RWPE1 (cell line): ENCODE data around the gene HIVEP1.

ENCODE experiments used
- CTCF ChIA-PET: fragments of 350-600 bp; sonication (Branson Sonifier 250); formaldehyde crosslinking; extraction: SDS; loops from one replicate; lab custom pipeline; 2021; lab: Yijun Ruan, JAX
- POLR2A ChIA-PET: fragments of 400-600 bp; formaldehyde crosslinking; extraction: SDS; loops from one replicate; lab custom pipeline; 2020; ENCODE audit warnings: antibody characterized with exemption; ENCODE audit not compliant: low non-redundant PET; lab: Yijun Ruan, JAX
- DNase-seq: peaks from one replicate; pipeline ENCODE4 v3.0.0; 2012; ENCODE audit warnings: low spot score
- H3K27ac ChIP-seq: fragments of 450-650 bp; 2 replicates; pipeline ENCODE4 v1.5.1; 2017
- TF ChIP-seq, protein P1 (sequence below): fragments of 450-650 bp; conservative IDR thresholded peaks from 2 replicates; pipeline ENCODE4 v1.5.1; 2017; ENCODE audit warnings: low read depth, mild to moderate bottlenecking

Gene HIVEP1

DNA sequence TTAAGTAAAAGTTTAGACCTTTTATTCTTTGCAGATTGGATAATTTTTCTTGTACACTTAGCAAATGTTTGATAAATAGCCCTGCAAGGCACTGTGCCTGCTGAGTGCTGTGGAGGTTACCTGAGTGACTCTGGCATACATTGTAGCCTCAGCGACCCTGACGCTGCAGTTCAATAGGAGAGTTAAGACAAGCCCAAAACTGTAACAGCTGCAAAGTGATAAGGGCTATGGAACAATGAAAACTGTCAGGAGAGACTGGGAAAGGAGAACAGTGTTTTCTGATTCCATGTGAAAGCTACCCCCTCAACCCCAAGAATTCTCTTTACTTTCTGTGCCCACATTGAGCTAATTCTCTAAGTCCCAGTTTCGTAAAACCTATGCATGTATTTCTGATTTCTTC is 22.2 kb downstream of the HIVEP1 start:
- TF ChIP-seq, protein P1, sequence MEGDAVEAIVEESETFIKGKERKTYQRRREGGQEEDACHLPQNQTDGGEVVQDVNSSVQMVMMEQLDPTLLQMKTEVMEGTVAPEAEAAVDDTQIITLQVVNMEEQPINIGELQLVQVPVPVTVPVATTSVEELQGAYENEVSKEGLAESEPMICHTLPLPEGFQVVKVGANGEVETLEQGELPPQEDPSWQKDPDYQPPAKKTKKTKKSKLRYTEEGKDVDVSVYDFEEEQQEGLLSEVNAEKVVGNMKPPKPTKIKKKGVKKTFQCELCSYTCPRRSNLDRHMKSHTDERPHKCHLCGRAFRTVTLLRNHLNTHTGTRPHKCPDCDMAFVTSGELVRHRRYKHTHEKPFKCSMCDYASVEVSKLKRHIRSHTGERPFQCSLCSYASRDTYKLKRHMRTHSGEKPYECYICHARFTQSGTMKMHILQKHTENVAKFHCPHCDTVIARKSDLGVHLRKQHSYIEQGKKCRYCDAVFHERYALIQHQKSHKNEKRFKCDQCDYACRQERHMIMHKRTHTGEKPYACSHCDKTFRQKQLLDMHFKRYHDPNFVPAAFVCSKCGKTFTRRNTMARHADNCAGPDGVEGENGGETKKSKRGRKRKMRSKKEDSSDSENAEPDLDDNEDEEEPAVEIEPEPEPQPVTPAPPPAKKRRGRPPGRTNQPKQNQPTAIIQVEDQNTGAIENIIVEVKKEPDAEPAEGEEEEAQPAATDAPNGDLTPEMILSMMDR, result no peak
- CTCF ChIA-PET, result interaction anchor here (0.6 to 1.1 kb wide), 4 partner anchors 21 to 349 kb away, joined by 3 to 5 read pairs (median 4); no protein-coding TSS in a partner anchor
- DNase-seq, result no peak
- POLR2A ChIA-PET, result interaction anchor here (1.1 kb wide), 1 partner anchor 21 kb away, joined by 3 read pairs; no protein-coding TSS in a partner anchor
- no peak overlapping the region for H3K27ac ChIP-seq

DNA sequence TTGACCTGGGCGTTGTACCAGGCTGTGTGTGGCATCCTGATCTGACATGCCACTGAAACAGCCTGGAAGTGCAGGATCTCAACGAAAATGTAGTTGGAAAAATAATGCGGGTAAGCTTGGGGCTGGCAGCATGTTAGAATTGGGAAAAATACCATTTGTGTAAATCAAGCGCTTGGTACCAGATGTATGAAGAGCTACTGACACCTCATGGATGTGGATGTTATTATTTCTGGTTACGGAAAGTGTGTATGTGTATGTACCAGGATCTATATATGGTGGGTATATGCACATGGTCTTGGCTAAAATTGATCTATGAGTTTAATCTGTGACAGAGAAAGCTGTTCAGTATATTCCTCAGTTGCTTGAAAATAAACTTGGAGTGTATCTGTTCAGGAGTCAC is 22.7 kb downstream of the HIVEP1 start:
- DNase-seq, result no peak
- POLR2A ChIA-PET, result interaction anchor here (1.1 kb wide), 1 partner anchor 21 kb away, joined by 3 read pairs; no protein-coding TSS in a partner anchor
- TF ChIP-seq, protein P1, result no peak
- CTCF ChIA-PET, result interaction anchor here (0.6 to 1.1 kb wide), 4 partner anchors 21 to 349 kb away, joined by 3 to 5 read pairs (median 4); no protein-coding TSS in a partner anchor
- H3K27ac ChIP-seq, result no peak overlapping the region

DNA sequence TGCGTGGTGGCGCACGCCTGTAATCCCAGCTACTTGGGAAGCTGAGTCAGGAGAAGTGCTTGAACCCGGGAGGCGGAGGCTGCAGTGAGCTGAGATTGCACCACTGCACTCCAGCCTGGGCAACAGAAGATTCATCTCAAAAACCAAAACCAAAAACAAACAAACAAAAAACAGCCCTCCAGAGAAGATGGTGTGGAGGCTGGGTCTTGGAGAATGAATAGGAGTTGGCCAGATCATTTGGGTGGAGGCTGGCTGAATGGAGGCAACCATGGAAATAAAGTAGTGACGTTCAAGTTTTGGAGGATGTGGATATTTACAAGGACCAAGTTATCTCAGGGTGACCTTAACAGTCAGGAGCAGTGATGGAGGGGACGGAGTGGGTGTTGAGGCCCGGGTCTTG is 24.7 kb downstream of the HIVEP1 start:
- TF ChIP-seq, protein P1, result no peak
- no peak for DNase-seq
- H3K27ac ChIP-seq, result 0 out of 2 replicates have a peak overlapping the region, but pooled peaks have one; percentile 0
- POLR2A ChIA-PET, result no interaction called here
- CTCF ChIA-PET, result no interaction called here

DNA sequence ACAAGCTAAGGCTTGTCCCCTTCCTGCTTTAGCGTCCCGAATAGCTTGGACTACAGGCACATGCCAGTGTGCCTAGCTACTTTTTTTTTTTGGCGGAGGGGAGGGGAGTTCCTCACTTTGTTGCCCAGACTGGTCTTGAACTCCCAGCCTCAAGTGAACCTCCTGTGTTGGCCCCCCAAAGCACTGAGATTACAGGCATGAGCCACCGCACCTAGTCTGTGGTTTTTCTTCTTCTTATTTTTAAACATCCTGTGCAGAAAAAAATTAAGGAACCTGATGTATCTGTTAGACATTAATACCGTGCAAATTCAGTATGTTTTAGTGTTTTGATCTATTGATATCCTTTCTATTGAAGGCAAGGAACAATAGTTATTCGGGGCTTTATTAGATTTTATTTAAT is 25.7 kb downstream of the HIVEP1 start:
- CTCF ChIA-PET, result interaction anchor here (0.6 kb wide), 1 partner anchor 382 kb away, joined by 3 read pairs; no protein-coding TSS in a partner anchor
- no peak for DNase-seq
- TF ChIP-seq, protein P1, result no peak
- H3K27ac ChIP-seq, result peak overlapping the region; percentile 53
- POLR2A ChIA-PET, result no interaction called here

DNA sequence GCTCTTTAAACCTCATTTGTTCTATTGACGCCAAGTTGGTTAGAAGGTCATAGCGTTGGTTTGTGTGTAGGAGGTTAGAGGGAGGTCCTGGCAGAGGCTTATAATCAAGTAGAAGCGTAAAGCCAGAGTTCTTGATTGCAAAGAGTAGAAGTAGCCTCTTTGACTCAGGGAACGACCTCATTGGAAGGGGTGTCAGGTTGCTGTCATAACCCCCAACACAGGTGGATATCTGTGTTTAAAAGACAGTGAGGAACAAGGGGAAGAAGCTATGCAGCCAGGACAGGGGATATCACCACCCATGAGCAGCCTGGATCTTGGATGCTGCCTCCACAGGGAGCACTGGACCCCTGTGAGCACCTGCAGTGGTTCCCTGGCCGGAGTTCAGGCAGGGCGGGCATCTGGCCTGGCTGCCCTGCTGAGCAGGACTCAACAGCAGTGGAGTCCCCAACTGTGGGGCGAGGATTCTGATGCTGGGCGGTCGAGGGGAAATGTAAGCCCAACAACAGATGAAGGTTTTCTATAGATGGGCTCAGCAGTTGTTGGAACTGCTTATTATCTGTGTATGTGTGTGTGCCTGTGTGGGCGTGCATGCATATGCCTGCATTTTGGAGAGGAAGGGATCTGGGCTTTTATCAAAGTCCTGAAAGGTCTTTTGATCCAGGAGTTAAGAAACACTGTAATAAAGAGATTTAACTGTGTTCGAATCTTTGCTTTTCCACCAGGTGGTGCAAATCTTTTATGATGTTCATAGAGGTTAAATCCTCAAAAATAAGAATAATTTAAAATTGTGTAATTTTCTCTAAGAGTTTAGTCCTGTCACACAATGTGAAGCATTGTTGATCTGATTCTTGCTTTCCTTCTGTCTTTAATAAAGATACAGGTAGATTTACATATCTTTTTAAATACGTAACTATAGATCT is 27.7 kb downstream of the HIVEP1 start:
- ChIA-PET POLR2A (no interaction called here), CTCF (no interaction called here)
- no peak for DNase-seq
- peak overlapping the region; percentile 38; the same call in 1 of the 2 replicates for H3K27ac ChIP-seq
- TF ChIP-seq, protein P1, result no peak

DNA sequence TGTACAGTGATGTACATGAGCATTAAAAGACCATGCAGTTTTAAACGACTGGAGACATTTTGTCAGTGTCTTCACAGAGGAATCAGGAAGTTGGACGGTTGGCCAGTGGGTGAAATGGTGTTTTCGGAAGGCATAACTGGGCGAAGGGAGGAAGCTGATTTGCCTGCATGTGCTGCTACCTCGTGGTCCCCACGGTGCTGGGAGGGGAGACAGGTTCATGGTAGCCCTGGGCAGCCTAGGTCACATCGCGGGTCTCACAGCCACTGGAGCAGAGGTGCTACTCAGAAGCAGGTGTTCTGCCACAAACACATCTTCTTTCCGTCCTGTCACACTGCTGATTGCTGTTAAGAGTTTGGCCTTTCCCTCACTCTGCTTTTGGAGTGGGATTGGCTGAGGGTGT is 35.2 kb downstream of the HIVEP1 start:
- TF ChIP-seq, protein P1, result no peak
- ChIA-PET CTCF (no interaction called here), POLR2A (no interaction called here)
- H3K27ac ChIP-seq, result no peak overlapping the region
- no peak for DNase-seq
